NOMO-1 (cell line): ENCODE results near the gene BGN.
A peak's percentile ranks its signal among the peaks of the same experiment; 100 is the strongest.

Source experiments
- DNase-seq, 2 experiments: peaks; one replicate each; lab custom pipeline; 2025; ENCODE audit not compliant: unreplicated experiment in 2 of 2; lab: John Stamatoyannopoulos, UW

The BGN gene

GRCh38 chrX:153459986-153460385 lies 34.8 kb upstream of the BGN start:
- no peak for DNase-seq

- no peak for DNase-seq
Observed at GRCh38 chrX:153460826-153461225, 34.0 kb upstream of the BGN start.

GRCh38 chrX:153462291-153462690 lies 32.5 kb upstream of the BGN start:
- DNase-seq = no peak

- no peak for DNase-seq
Observed at GRCh38 chrX:153463031-153463430, 31.7 kb upstream of the BGN start.

- DNase-seq = no peak
Observed at GRCh38 chrX:153463556-153463955, 31.2 kb upstream of the BGN start.

GRCh38 chrX:153464116-153464515 lies 30.7 kb upstream of the BGN start:
- no peak for DNase-seq

GRCh38 chrX:153465691-153466380 lies 28.9 kb upstream of the BGN start:
- DNase-seq = no peak

GRCh38 chrX:153468008-153468580 lies 26.7 kb upstream of the BGN start:
- DNase-seq = no peak

GRCh38 chrX:153469811-153470410 lies 24.9 kb upstream of the BGN start:
- DNase-seq = peak in 1 of 2 experiments; percentile 8

- DNase-seq = peak; percentile 65 to 89
Observed at GRCh38 chrX:153470411-153471363, 24.1 kb upstream of the BGN start, which contains the start of gene HAUS7. HAUS7 (minus strand) TSS chrX:153470576; CDS start chrX:153470557, 19 bp downstream.

GRCh38 chrX:153471663-153472280 lies 23.0 kb upstream of the BGN start:
- DNase-seq = no peak

GRCh38 chrX:153473126-153473525 lies 21.7 kb upstream of the BGN start:
- DNase-seq = no peak

- no peak for DNase-seq
Observed at GRCh38 chrX:153474266-153474665, 20.5 kb upstream of the BGN start.

- DNase-seq = no peak
Observed at GRCh38 chrX:153474718-153475117, 20.1 kb upstream of the BGN start.

GRCh38 chrX:153475271-153475670 lies 19.5 kb upstream of the BGN start:
- no peak for DNase-seq

GRCh38 chrX:153475751-153476281 lies 19.0 kb upstream of the BGN start:
- no peak for DNase-seq

- DNase-seq = no peak
Observed at GRCh38 chrX:153476666-153477363, 18.0 kb upstream of the BGN start.

GRCh38 chrX:153477364-153477857 lies 17.4 kb upstream of the BGN start:
- DNase-seq = no peak

GRCh38 chrX:153477901-153478300 lies 16.9 kb upstream of the BGN start:
- DNase-seq = no peak

- DNase-seq = no peak
Observed at GRCh38 chrX:153478746-153479145, 16.0 kb upstream of the BGN start.
